Activated CD4-positive, alpha-beta T cell treated with anti-CD3 and anti-CD28 coated beads, Interleukin-2, amount 10 ng/mL, durations not matched to agents 24 days and 14 days (primary cell): ENCODE results near the gene TRAF1. TPM values are rescaled to one million over a fixed set of nuclear protein-coding genes. Genes with fewer than 3 reads are reported as not detected.

Experiments
- DNase-seq: peaks from one replicate; pipeline ENCODE4 v3.0.0; 2022
- H3K27ac Mint-ChIP-seq: one replicate; pipeline ENCODE4 v1.8.0; 2022; ENCODE audit warnings: mild to moderate bottlenecking, mixed read lengths
- H3K27me3 Mint-ChIP-seq: one replicate; pipeline ENCODE4 v1.8.0; 2022; ENCODE audit warnings: mixed read lengths
- H3K36me3 Mint-ChIP-seq: one replicate; pipeline ENCODE4 v1.8.0; 2022; ENCODE audit warnings: low read depth, mild to moderate bottlenecking, mixed read lengths
- H3K4me1 Mint-ChIP-seq: one replicate; pipeline ENCODE4 v1.8.0; 2021; ENCODE audit warnings: mixed read lengths
- H3K4me3 Mint-ChIP-seq: one replicate; pipeline ENCODE4 v1.8.0; 2022; ENCODE audit warnings: mild to moderate bottlenecking, moderate library complexity, mixed read lengths
- H3K9me3 Mint-ChIP-seq: one replicate; pipeline ENCODE4 v1.8.0; 2021; ENCODE audit warnings: mixed read lengths
- intact Hi-C: fragments of 100-400 bp; cut with micrococcal nuclease; formaldehyde crosslinking; loops from one replicate; pipeline ENCODE4 v1.15.1; 2023
- total RNA-seq: library from RNA; stranded (reverse); gene quantifications from 2 replicates; pipeline ENCODE4 v1.2.3, GENCODE V29; 2022

TRAF1 gene
- total RNA-seq, 1 donor from 2014 or later = 166 TPM

DNA sequence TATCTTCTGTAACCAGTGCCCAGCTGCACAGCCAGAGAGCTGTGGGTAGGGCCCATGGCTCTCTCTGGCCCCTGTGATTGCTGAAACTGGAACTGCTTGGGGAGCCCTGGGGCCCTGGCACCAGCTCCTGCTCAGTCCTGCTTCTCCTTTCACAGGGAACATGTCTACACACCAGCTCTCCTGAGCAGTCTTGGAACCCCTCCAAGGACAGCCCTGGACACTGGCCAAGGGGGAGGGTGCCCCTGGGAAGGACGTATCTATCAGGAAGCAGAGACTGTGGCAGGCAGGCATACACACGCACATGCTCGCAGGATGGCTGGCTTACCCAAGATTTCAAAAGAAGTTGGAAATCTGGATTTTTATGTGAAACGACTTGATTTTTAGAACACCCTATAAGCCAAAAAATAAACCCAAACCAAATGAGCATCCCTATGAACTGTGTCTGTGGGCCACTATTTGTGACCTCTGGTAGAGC lies 8.8 kb upstream of the TRAF1 start:
- Mint-ChIP-seq H3K4me1 (peaks cover 60% of the 10 kb centered on the region), H3K27ac (peak overlapping the region; percentile 89)
- intact Hi-C loops = loop anchor here (2.0 kb wide), 1 partner anchor 15 kb away; no protein-coding TSS in a partner anchor

DNA sequence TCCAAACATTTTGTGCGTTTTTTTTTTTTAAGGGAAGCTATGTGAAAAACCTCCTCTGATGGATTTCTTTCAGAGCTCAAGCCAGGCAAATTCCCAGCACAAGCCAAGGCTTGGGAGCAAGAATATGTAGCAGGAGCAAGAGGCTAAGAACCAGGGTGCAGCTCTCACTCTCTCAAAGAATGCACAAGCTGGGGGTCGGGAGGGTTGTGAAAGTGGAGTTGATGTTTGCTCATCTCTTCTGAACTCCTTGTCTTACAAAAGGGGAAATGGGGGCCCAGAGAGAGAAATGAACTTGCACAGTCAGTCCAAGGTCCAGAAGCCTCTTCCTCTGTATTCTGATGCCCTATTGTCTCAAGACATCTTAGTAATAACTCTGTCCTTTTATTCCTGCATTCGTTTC lies 7.7 kb upstream of the TRAF1 start:
- peaks cover 71% of the 10 kb centered on the region for H3K4me1 Mint-ChIP-seq
- H3K27me3 Mint-ChIP-seq = no peaks in the 10 kb centered on the region
- peak overlapping the region; percentile 3 for H3K4me3 Mint-ChIP-seq
- DNase-seq = no peak
- intact Hi-C loops = loop anchor here (2.0 kb wide), 1 partner anchor 13 kb away; no protein-coding TSS in a partner anchor
- no peaks in the 10 kb centered on the region for H3K9me3 Mint-ChIP-seq
- H3K36me3 Mint-ChIP-seq = peaks cover 1% of the 10 kb centered on the region
- H3K27ac Mint-ChIP-seq = peak overlapping the region; percentile 76

More for the DNA sequence above, 8.8 kb upstream of the TRAF1 start:
- H3K36me3 Mint-ChIP-seq = peaks cover 1% of the 10 kb centered on the region
- no peaks in the 10 kb centered on the region for H3K9me3 Mint-ChIP-seq
- H3K27me3 Mint-ChIP-seq = no peaks in the 10 kb centered on the region
- H3K4me3 Mint-ChIP-seq = peak overlapping the region; percentile 68
- no peak for DNase-seq

DNA sequence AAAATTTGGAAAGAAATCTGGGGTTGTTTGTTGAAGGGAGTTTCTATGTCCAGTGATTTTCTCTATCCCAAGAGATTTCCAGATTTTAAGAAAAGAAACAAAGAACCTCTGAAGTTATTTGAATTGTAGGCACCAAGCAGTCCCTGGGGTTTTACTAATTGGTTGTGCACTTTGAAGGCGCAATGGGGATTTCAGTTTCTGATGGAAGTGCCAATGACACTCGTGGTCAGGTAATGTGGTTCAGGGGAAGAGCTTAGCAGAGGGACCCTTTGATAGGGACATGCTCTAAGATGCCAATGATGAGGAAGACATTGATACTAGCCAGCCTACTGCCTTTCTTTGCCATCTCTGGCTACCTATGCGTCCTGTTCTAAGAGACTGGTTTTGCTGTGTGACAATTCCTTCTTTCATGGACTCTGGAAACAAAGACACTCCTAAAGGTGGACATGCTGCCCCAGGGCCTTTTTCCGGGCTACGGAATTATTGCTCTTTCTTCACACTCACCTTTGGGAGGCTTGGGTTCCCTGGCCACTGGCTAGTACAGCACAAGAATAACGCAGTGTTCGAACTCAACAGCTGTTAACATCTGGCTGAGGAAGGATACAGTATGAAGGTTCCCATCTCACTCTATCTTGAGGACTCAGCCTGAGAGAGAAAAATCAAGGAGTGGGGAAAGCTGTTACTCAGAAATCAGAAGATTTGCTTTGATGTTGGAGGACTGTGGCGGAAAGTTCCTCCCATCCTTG lies 6.9 kb upstream of the TRAF1 start:
- no peak for DNase-seq
- Mint-ChIP-seq H3K9me3 (no peaks in the 10 kb centered on the region), H3K27me3 (no peaks in the 10 kb centered on the region), H3K36me3 (peaks cover 1% of the 10 kb centered on the region), H3K4me1 (peaks cover 73% of the 10 kb centered on the region), H3K27ac (peak overlapping the region; percentile 76), H3K4me3 (peak overlapping the region; percentile 17)
- intact Hi-C loops = loop anchor here (2.0 kb wide), 1 partner anchor 13 kb away; no protein-coding TSS in a partner anchor

DNA sequence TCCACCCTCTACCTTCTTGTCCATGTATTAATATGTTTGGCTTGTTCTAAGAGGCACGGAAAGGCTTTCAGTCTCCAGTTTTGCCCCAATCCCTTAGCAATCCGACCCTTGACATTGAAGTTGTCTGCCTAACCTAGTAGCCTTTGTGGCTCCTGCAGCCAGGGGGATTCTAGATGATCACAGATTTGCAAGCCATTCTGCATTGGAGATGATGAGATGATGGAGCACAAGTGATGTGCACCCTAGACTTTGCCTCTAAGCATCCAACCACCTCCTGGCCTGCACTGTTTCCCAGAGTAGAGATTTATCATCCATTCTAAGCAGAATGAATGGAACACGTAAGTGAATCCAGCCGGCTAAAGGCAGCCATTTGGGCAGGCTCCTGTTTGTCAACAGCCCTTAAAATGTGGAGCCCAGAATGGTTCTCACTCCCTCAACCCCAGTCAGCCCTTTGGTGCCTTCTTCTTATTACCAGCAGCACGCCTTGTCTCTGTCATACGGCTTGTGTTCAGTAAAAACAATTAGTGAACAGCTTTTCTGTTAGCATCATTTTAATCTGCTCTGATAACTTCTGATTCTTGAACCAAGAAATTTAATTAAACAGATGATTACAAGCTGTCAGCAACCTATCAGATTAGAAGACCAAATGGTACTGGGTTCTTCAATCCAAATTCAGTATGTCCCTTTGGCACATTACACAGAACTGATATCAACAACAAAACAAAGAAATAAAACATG lies 5.7 kb upstream of the TRAF1 start:
- intact Hi-C loops = no loop called here
- no peaks in the 10 kb centered on the region for H3K27me3 Mint-ChIP-seq
- H3K36me3 Mint-ChIP-seq = peaks cover 1% of the 10 kb centered on the region
- DNase-seq = peak; percentile 72
- peak overlapping the region; percentile 87 for H3K4me3 Mint-ChIP-seq
- peak overlapping the region; percentile 100 for H3K27ac Mint-ChIP-seq
- no peaks in the 10 kb centered on the region for H3K9me3 Mint-ChIP-seq
- peaks cover 81% of the 10 kb centered on the region for H3K4me1 Mint-ChIP-seq

DNA sequence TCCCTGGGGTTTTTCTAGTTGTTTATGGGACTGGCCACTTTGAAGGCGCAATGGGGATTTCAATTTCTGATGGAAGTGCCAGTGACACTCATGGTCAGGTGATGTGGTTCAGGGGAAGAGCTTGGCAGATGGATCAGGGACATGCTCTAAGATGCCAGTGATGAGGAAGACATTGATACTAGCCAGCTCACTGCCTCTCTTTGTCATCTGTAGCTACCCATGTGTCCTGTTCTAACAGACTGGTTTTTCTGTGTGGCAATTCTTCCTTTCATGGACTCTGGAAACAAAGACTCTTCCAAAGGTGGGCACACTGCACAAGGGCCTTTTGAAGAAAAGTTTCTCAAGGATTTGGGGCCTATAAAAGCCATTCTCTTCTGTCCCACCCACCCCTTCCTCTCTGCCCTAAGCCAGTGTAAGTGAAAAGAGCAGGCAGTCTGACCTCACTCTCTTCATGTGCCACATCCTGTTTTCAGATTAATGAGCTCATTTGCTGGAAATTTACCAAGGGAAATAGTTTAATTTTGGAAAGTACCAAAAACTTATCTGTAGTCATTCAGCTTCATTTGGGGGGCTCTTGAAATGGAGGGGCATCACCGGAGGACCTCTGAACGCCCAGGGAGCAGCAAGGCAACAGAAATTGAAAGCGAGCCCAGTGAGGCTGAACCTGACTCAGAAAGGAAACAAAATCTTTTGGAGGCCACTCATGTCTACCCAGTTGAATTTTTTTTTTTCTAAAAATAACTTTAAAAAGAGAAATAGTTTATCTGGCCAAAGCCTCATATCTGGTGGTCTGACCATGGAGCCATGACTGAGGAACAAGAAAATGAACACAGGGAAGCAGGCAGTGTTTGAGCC lies 4.9 kb upstream of the TRAF1 start:
- DNase-seq = peak; percentile 89
- peaks cover 81% of the 10 kb centered on the region for H3K4me1 Mint-ChIP-seq
- intact Hi-C loops = loop anchor here (1.0 kb wide), 4 partner anchors 34 to 88 kb away; no protein-coding TSS in a partner anchor
- H3K36me3 Mint-ChIP-seq = peaks cover 1% of the 10 kb centered on the region
- H3K4me3 Mint-ChIP-seq = peak overlapping the region; percentile 87
- H3K27me3 Mint-ChIP-seq = no peaks in the 10 kb centered on the region
- H3K27ac Mint-ChIP-seq = peak overlapping the region; percentile 100
- no peaks in the 10 kb centered on the region for H3K9me3 Mint-ChIP-seq

DNA sequence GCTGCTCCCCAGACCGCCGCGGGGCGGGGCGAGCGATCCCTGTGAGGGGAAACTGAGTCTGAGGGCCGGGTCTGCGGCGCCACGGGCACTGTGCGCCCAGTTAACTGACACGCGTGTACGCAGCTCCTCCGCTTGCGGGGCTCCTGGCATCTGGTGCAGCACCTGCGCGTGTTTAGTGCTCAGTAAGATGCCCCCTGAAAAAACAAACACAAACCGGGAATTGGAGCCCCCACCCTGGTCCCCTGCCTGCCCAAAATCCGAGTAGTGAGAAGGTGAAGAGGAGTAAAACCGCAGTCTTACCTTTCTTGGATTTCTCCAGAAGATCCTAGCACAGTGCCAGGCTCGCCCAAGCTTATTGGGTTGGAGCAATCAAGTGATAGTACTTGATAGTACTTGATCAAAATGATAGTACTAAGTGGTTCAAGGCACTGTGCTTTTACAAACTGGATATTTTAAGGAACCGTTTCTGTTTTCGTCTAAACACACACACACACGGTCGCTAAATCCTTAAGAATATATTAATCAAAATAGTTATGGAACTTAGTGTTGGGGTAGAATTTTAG lies 2.7 kb upstream of the TRAF1 start:
- intact Hi-C loops = no loop called here
- H3K9me3 Mint-ChIP-seq = no peaks in the 10 kb centered on the region
- H3K4me1 Mint-ChIP-seq = peaks cover 76% of the 10 kb centered on the region
- peaks cover 19% of the 10 kb centered on the region for H3K36me3 Mint-ChIP-seq
- peak overlapping the region; percentile 81 for H3K4me3 Mint-ChIP-seq
- H3K27ac Mint-ChIP-seq = peak overlapping the region; percentile 93
- no peaks in the 10 kb centered on the region for H3K27me3 Mint-ChIP-seq
- no peak for DNase-seq

DNA sequence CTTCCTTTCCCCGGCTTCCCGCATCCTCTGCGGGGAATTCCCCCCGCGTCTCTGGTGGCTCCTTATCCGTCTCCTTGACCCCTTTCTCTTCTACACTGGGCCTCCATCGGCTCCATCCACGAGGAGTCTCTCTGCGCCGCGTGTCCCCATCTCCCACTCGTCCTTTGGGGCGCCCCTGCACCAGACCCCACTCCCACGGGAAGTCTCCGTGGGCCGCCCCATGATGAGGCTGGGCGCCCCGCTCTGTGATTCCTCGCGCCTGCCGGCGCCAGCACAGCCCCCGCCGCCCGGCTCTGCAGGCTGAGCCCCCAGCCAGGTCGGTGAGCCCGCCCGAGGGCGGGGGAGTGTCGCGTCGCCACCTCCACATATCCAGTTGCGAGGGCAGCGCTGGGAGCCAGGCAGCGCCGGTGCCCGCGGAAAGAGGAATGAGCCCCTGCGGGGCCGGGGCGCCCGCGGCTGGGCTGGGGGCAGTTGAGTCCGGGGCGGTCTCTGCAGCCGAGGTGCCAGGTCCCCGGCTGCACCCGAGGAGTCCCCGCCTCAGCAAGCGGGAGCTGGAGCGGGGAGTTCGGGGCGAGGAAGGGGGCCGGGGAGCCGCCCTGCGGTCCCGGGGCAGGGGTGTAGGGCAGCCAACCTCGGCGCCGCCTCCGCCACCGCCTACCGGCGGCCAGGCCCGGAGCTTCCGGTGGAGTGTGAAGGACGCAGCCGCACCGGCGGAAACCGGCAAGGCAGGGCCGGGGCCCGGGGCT lies 2.1 kb upstream of the TRAF1 start:
- H3K9me3 Mint-ChIP-seq = no peaks in the 10 kb centered on the region
- peaks cover 76% of the 10 kb centered on the region for H3K4me1 Mint-ChIP-seq
- H3K4me3 Mint-ChIP-seq = peak overlapping the region; percentile 93
- no peaks in the 10 kb centered on the region for H3K27me3 Mint-ChIP-seq
- H3K27ac Mint-ChIP-seq = peak overlapping the region; percentile 96
- peaks cover 26% of the 10 kb centered on the region for H3K36me3 Mint-ChIP-seq
- peak; percentile 95 for DNase-seq
- intact Hi-C loops = no loop called here

DNA sequence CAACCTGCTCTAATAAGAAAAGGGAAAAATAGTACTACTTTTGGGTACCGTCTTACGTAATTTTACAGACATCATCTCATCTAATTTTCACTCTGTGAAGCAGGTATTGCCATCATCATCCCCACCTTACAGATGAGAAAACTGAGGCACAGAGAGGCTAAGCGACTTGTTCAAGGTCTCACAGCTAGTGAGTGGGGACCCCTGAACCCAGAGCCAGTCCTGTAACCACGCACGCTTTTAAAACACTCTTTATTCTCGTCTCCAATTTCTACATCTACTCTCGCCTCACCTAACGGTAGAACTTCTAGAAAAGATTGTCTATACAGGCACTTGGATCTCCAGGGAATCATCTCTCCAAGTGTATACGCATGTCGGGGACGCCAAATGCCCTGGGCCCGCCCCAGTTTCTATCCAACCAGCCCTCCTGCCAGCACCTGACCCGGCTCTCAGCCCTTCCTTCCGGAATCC lies 1.5 kb upstream of the TRAF1 start:
- intact Hi-C loops = no loop called here
- H3K4me1 Mint-ChIP-seq = peaks cover 72% of the 10 kb centered on the region

DNA sequence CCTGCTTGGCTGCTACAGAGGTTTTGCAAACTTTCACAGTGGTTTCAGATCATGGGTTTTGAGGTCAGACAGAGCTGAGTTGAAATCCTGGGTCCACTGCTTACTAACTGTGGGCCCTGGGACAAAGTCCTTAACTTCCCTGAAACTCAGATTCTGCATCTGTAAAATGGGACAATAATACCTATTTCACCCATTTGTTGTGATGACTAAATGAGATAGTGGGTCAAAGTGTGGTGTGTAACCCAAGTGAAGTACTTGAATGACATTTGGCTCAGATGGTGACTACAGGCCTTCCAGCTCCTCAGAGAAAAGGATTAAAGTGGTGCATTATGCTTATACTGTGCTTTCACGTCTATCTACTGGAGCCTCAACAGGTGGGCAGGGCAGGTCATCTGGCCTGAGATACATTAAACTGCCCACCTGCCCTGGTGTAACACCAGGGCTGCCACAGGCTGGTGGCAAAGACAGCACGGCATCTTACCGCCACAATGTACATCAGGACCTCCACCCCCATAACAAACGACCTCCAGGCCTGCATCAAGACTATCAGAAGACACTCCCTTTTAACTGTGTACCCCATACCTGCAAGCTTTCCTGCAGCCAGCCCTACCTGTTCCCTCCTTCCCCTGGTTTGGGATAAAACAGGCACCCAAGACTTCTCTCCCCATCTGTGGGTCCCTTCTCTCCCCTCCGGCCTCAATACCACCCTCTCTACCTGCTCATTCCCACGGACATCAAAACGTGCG lies 846 bp upstream of the TRAF1 start:
- Mint-ChIP-seq H3K27ac (peak overlapping the region; percentile 96), H3K9me3 (no peaks in the 10 kb centered on the region), H3K4me1 (peaks cover 75% of the 10 kb centered on the region), H3K36me3 (peaks cover 38% of the 10 kb centered on the region), H3K4me3 (peak overlapping the region; percentile 93), H3K27me3 (no peaks in the 10 kb centered on the region)
- intact Hi-C loops = loop anchor here (2.0 kb wide), 4 partner anchors 17 to 273 kb away; partner anchors contain the start of genes CNTRL and RAB14
- DNase-seq = peak; percentile 73

More for the DNA sequence above, 1.5 kb upstream of the TRAF1 start:
- H3K4me3 Mint-ChIP-seq = peak overlapping the region; percentile 93
- peaks cover 32% of the 10 kb centered on the region for H3K36me3 Mint-ChIP-seq
- no peak for DNase-seq
- peak overlapping the region; percentile 96 for H3K27ac Mint-ChIP-seq
- no peaks in the 10 kb centered on the region for H3K27me3 Mint-ChIP-seq
- H3K9me3 Mint-ChIP-seq = no peaks in the 10 kb centered on the region

DNA sequence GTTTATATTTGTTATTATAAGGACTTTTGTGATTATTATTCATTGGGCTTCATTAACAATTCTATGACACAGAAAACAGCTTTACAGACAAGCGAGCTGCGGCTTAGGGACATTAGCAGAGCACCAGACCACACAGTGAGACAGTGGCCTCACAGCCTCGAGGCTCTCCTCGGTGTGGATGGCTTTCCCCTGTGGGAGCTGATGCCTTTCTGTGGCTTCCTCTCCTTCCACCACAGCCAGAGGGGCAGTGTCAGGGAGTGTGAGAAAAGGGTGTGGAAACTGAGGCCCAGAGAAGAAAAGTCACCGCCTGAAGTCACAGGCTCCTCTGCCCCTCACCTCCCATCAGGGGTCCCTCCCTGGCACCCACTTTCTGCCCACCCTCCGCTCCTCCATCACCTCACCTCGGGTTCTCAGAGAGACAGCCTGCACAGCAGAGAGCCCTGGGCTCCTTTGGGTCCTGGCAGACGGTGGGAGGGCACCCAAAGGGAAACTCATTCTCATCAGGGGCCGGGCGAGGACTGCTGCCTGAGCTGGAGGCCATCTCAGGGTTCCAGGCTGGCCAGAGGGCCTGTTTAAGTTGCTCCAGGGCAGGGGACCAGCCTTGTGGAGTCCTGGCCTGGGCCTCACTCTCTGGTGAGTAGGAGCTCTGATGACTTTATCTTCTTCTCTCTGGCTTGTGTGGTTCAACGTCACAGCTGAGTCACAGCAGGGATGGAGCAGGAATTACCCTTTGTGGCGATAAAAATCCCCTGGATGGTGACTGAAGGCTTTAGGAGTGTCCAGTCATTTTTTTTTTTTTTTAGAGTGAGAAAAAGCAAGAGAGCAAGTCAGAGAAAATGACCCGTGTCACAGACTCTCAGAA lies 830 bp downstream of the TRAF1 start:
- H3K4me3 Mint-ChIP-seq = peak overlapping the region; percentile 93
- no peaks in the 10 kb centered on the region for H3K27me3 Mint-ChIP-seq
- peaks cover 53% of the 10 kb centered on the region for H3K36me3 Mint-ChIP-seq
- DNase-seq = peak; percentile 92
- peak overlapping the region; percentile 96 for H3K27ac Mint-ChIP-seq
- H3K4me1 Mint-ChIP-seq = peaks cover 77% of the 10 kb centered on the region
- intact Hi-C loops = loop anchor here (1.0 to 2.0 kb wide), 10 partner anchors 9 to 275 kb away; partner anchors contain the start of genes CNTRL and RAB14
- no peaks in the 10 kb centered on the region for H3K9me3 Mint-ChIP-seq
